B cell (primary cell): Measurements from ENCODE around the gene ANO9. TPM values are rescaled to one million over a fixed set of nuclear protein-coding genes. Genes with fewer than 3 reads are reported as not detected.

Source experiments
- ATAC-seq: fragments of 200-7000 bp; cut with Tn5 transposase; one replicate; pipeline ENCODE4 v1.10.0; 2021; ENCODE audit warnings: low read depth, mild to moderate bottlenecking, moderate number of reproducible peaks, moderate library complexity
- CTCF ChIA-PET: fragments of 350-600 bp; sonication (Branson Sonifier 250); formaldehyde crosslinking; loops from one replicate; lab custom pipeline; 2021; ENCODE audit warnings: antibody characterized with exemption, inconsistent platforms; lab: Charles Lee
- POLR2A ChIA-PET: fragments of 350-600 bp; sonication (Branson Sonifier 250); formaldehyde crosslinking; loops from one replicate; lab custom pipeline; 2021; ENCODE audit warnings: antibody characterized with exemption; lab: Charles Lee
- DNase-seq: peaks from one replicate; pipeline ENCODE4 v3.0.0; 2013
- H2AFZ ChIP-seq: 2 replicates; pipeline ENCODE4 v1.6.1; 2012; ENCODE audit warnings: mild to moderate bottlenecking, low read depth, low read length; ENCODE audit not compliant: insufficient read depth, poor library complexity, severe bottlenecking
- H3K27ac ChIP-seq, 2 donors: 1 replicate in 1 of 2; 2 replicates in 1 of 2; pipeline ENCODE4 v1.5.1; 2012 to 2013; ENCODE audit warnings: low read length in 2 of 2, mild to moderate bottlenecking in 2 of 2, moderate library complexity in 1 of 2
- H3K27me3 ChIP-seq, 4 experiments: fragments of 200-600 bp in 1 of 4; sonication (generic) in 1 of 4; replicated peaks in 1 of 4; 1 replicate in 2 of 4; 2 replicates in 2 of 4; pipeline versions ENCODE4 v1.6.1 to v1.7.0; 2013 to 2016; ENCODE audit warnings: low read length in 3 of 4, mild to moderate bottlenecking in 2 of 4, mixed read lengths in 1 of 4, moderate library complexity in 1 of 4; ENCODE audit not compliant: insufficient read depth in 4 of 4, control insufficient read depth in 3 of 4; ENCODE audit errors: control extremely low read depth in 1 of 4
- H3K36me3 ChIP-seq, 2 experiments: replicated peaks in 1 of 2; 1 replicate in 1 of 2; 2 replicates in 1 of 2; pipeline versions ENCODE4 v1.6.1 to v1.7.1; 2013; ENCODE audit warnings: low read length in 1 of 2; ENCODE audit not compliant: insufficient read depth in 2 of 2, control insufficient read depth in 1 of 2; ENCODE audit errors: control extremely low read depth in 1 of 2, extremely low read depth in 1 of 2
- H3K4me1 ChIP-seq, 2 donors: fragments of 200-600 bp in 1 of 2; sonication (generic) in 1 of 2; 1 replicate in 1 of 2; 2 replicates in 1 of 2; pipeline versions ENCODE4 v1.5.1 to v1.6.1; 2013 to 2017; ENCODE audit warnings: low read length in 2 of 2; ENCODE audit not compliant: control insufficient read depth in 2 of 2, insufficient read depth in 2 of 2
- H3K4me2 ChIP-seq: replicated peaks from 2 replicates; pipeline ENCODE3; 2012; ENCODE audit warnings: mild to moderate bottlenecking, low read depth, low read length; ENCODE audit not compliant: poor library complexity, severe bottlenecking
- H3K4me3 ChIP-seq, 5 experiments: fragments of 200-600 bp in 1 of 5; sonication (generic) in 1 of 5; 1 replicate in 3 of 5; 2 replicates in 2 of 5; pipeline versions ENCODE4 v1.5.1 to v1.7.0; 2011 to 2016; ENCODE audit warnings: low read length in 4 of 5, mild to moderate bottlenecking in 4 of 5, low read depth in 2 of 5, control low read depth in 1 of 5, moderate library complexity in 1 of 5; ENCODE audit not compliant: insufficient read depth in 1 of 5; ENCODE audit errors: control extremely low read depth in 1 of 5, extremely low read depth in 1 of 5
- H3K79me2 ChIP-seq: fragments of 200-600 bp; sonication (generic); one replicate; pipeline ENCODE4 v1.6.0; 2016; ENCODE audit warnings: low read length; ENCODE audit not compliant: control insufficient read depth, insufficient read depth
- H3K9ac ChIP-seq: fragments of 200-600 bp; sonication (generic); 2 replicates; pipeline ENCODE4 v1.6.1; 2017; ENCODE audit warnings: mild to moderate bottlenecking, low read length, moderate library complexity
- H3K9me3 ChIP-seq, 3 donors: one replicate each; pipeline versions ENCODE4 v1.6.1 to v1.7.1; 2013; ENCODE audit warnings: low read length in 2 of 3; ENCODE audit not compliant: control insufficient read depth in 2 of 3, insufficient read depth in 1 of 3; ENCODE audit errors: control extremely low read depth in 1 of 3
- H4K20me1 ChIP-seq: 2 replicates; pipeline ENCODE4 v1.6.0; 2012; ENCODE audit warnings: mild to moderate bottlenecking, low read length; ENCODE audit not compliant: insufficient read depth, control insufficient read depth, poor library complexity, severe bottlenecking
- H3K27ac Mint-ChIP-seq: one replicate; pipeline ENCODE4 v1.8.0; 2021; ENCODE audit warnings: mixed read lengths
- H3K27me3 Mint-ChIP-seq: one replicate; pipeline ENCODE4 v1.8.0; 2021; ENCODE audit warnings: mixed read lengths
- H3K4me1 Mint-ChIP-seq: one replicate; pipeline ENCODE4 v1.8.0; 2021; ENCODE audit warnings: mixed read lengths
- H3K4me3 Mint-ChIP-seq: one replicate; pipeline ENCODE4 v1.8.0; 2021; ENCODE audit warnings: mixed read lengths
- H3K9me3 Mint-ChIP-seq: one replicate; pipeline ENCODE4 v1.8.0; 2022; ENCODE audit warnings: mixed read lengths; ENCODE audit not compliant: insufficient read depth
- EZH2 ChIP-seq: IDR thresholded peaks from 2 replicates; pipeline ENCODE4 v1.6.1; 2012; ENCODE audit warnings: borderline replicate concordance, low read depth, mild to moderate bottlenecking, moderate library complexity, low read length; ENCODE audit not compliant: insufficient read depth, poor library complexity, severe bottlenecking
- WGBS: methylation state at CpG from one replicate; pipeline ENCODE4 v1.1.5; 2013; ENCODE audit warnings: missing lambda C conversion rate; ENCODE audit not compliant: insufficient coverage; 5-methylcytosine and 5-hydroxymethylcytosine counted together
- intact Hi-C: fragments of 100-400 bp; cut with micrococcal nuclease; formaldehyde crosslinking; loops from one replicate; pipeline ENCODE4 v1.10.0; 2022
- polyA plus RNA-seq: library from polyadenylated mRNA; depleted of rRNA; stranded (reverse); fragments of >200 nt; gene quantifications from 2 replicates; pipeline ENCODE4 v1.2.3, GENCODE V29; 2012
- total RNA-seq, 2 donors: library from RNA; stranded (reverse); fragments of 120-200 nt in 1 of 2; gene quantifications; 1 replicate in 1 of 2; 2 replicates in 1 of 2; pipeline versions ENCODE4 v1.2.3 to v1.2.4, GENCODE V29; 2013 to 2022
- TF ChIP-seq, protein P1 (sequence below): fragments of 200-600 bp; IDR thresholded peaks from one replicate; pipeline ENCODE4 v1.8.0; 2022; ENCODE audit warnings: antibody characterized with exemption, mild to moderate bottlenecking

ANO9 gene
- total and polyA plus RNA-seq, 2 donors (not counting 1 experiment from before 2014, with no cell fraction given) = 62.0 to 107 TPM

DNA sequence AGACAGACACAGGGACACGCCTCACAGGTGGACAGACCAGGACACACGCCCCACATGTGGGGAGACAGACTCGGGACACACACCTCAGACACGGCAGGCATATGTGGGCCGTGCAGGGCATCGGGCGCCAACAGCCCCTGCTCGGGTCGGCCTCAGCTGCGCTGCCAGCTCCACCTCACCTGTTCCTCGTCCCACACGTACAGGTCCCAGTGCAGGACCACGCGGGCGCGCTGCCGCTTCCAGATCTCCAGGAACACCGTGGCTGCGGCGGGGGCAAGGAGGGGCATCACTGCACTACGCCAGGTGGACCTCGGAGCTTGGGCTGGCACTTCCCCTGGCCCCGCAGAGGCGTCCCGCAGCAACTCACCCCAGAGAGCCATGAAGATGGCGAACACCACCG, 12.4 kb downstream of the ANO9 start:
- H3K4me3 Mint-ChIP-seq = no peak overlapping the region
- Histone ChIP-seq H3K9me3 (peaks cover 0 to 9% (median 0%) of the 10 kb centered on the region in 3 donors), H3K9ac (no peak overlapping the region), H3K79me2 (no peaks in the 10 kb centered on the region), H3K4me2 (no peak overlapping the region), H3K4me3 (no peak overlapping the region), H3K27me3 (no peaks in the 10 kb centered on the region), H4K20me1 (no peaks in the 10 kb centered on the region), H2AFZ (no peak overlapping the region), H3K4me1 (no peaks in the 10 kb centered on the region), H3K36me3 (no peaks in the 10 kb centered on the region), H3K27ac (no peak overlapping the region)
- intact Hi-C loops = no loop called here
- H3K27ac Mint-ChIP-seq = no peak overlapping the region
- DNase-seq = no peak
- CTCF ChIA-PET = no interaction called here
- no peaks in the 10 kb centered on the region for H3K27me3 Mint-ChIP-seq
- TF ChIP-seq, protein P1, sequence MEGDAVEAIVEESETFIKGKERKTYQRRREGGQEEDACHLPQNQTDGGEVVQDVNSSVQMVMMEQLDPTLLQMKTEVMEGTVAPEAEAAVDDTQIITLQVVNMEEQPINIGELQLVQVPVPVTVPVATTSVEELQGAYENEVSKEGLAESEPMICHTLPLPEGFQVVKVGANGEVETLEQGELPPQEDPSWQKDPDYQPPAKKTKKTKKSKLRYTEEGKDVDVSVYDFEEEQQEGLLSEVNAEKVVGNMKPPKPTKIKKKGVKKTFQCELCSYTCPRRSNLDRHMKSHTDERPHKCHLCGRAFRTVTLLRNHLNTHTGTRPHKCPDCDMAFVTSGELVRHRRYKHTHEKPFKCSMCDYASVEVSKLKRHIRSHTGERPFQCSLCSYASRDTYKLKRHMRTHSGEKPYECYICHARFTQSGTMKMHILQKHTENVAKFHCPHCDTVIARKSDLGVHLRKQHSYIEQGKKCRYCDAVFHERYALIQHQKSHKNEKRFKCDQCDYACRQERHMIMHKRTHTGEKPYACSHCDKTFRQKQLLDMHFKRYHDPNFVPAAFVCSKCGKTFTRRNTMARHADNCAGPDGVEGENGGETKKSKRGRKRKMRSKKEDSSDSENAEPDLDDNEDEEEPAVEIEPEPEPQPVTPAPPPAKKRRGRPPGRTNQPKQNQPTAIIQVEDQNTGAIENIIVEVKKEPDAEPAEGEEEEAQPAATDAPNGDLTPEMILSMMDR = no peak
- TF ChIP-seq EZH2 = no peak
- POLR2A ChIA-PET = no interaction called here
- H3K4me1 Mint-ChIP-seq = no peaks in the 10 kb centered on the region
- WGBS = 96% methylated on average over 27 of the region's 27 CpGs
- no peak for ATAC-seq
- H3K9me3 Mint-ChIP-seq = no peaks in the 10 kb centered on the region

DNA sequence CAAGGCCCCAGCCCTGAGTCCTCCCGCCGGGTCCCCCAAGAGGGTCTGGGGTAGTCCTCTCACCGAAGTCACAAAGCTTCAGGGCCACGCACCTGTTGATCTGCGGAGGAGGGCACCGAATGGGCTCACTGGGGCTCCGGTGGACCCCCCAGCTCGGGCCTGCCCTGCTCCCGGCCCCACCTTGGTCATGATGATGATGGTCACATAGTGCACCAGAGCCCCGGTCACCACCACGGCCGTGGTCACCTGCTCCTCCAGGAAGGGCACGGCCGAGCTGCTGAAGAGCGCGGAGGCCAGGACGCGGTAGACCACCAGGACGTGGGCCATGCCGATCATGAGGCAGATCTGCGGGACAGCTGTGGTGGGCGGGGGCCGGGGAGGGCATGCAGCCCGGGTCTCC, 13.5 kb downstream of the ANO9 start:
- H3K27me3 ChIP-seq = no peaks in the 10 kb centered on the region
- no peaks in the 10 kb centered on the region for H4K20me1 ChIP-seq
- ATAC-seq (no peak), DNase-seq (no peak)
- no peaks in the 10 kb centered on the region for H3K9me3 Mint-ChIP-seq
- intact Hi-C loops = no loop called here
- no peaks in the 10 kb centered on the region for H3K4me1 Mint-ChIP-seq
- peaks cover 0 to 9% (median 0%) of the 10 kb centered on the region in 3 donors for H3K9me3 ChIP-seq
- ChIA-PET CTCF (no interaction called here), POLR2A (interaction anchor here (0.8 kb wide), 1 partner anchor 16 kb away, joined by 3 read pairs; no protein-coding TSS in a partner anchor)
- no peaks in the 10 kb centered on the region for H3K27me3 Mint-ChIP-seq
- no peak overlapping the region for H3K4me2 ChIP-seq
- no peak overlapping the region for H3K4me3 ChIP-seq
- H3K9ac ChIP-seq = no peak overlapping the region
- no peaks in the 10 kb centered on the region for H3K4me1 ChIP-seq
- no peak overlapping the region for H2AFZ ChIP-seq
- TF ChIP-seq, protein P1 = no peak
- TF ChIP-seq EZH2 = no peak
- H3K79me2 ChIP-seq = no peaks in the 10 kb centered on the region
- no peak overlapping the region for H3K27ac ChIP-seq
- H3K36me3 ChIP-seq = no peaks in the 10 kb centered on the region
- WGBS = 94% methylated on average over 24 of the region's 24 CpGs
- no peak overlapping the region for H3K27ac Mint-ChIP-seq
- H3K4me3 Mint-ChIP-seq = no peak overlapping the region
